Stimulated activated CD4-positive, alpha-beta T cell treated with anti-CD3 and anti-CD28 coated beads, Interleukin-2, amount 100 ng/mL, for 4 hours (primary cell): Measurements from ENCODE around the gene JAK3.
"Not testable (repeated sequence)": the region's sequence is repeated elsewhere in the genome, so short reads cannot be mapped to it uniquely, and the experiment has no call there.

Experiments
- DNase-seq: peaks from one replicate; pipeline ENCODE4 v3.0.0-alpha.2; 2020; ENCODE audit warnings: low read depth

Gene JAK3

GRCh38 chr19:17847538-17848366 lies at the start of gene JAK3:
Gene JAK3 (minus strand): TSS chr19:17847982. CDS start chr19:17844417, 3,565 bp downstream.
- peak; percentile 87 for DNase-seq

DNA sequence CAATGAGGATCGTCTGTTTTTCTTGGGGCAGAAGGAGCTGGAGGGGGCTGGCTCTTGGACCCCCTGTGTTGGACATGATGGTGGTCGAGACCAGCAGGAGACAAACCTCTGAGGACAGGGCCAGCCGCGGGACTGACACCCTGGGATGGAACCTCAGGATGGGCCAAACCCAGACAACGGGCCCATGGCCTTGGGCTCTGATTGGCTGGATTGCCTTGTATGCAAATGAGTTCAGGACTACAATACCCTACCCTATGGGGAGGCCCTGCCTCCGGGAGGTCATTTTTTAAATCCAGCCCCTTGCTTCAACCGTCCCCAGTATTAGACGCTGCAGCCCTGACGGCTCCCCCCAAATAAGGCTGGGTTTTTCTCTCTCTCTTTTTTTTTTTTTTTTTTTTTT lies 46.0 kb upstream of the JAK3 start:
- DNase-seq, result no peak

- DNase-seq, result no peak
These were observed 41.9 kb upstream of the JAK3 start for GRCh38 chr19:17889609-17890214.

DNA sequence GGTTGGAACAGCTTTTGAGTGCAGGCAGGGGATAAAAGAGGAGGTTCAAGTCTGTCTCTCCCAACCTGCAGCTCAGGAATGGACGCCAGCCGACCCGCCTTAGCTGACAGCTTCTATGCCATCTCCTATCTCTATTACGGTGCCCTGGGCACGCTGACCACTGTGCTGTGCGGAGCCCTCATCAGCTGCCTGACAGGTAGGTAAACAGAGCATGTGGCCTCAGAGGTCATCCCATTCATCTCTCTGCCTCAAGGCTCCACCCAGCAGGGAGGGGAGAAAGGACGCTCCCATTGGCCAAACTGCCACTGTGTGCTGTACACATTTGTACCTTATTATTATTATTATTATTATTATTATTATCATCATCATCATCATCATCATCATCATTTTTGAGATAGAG lies 40.5 kb upstream of the JAK3 start:
- no peak for DNase-seq

- DNase-seq, result not testable (repeated sequence)
These were observed 39.4 kb upstream of the JAK3 start for GRCh38 chr19:17887221-17887620.

DNA sequence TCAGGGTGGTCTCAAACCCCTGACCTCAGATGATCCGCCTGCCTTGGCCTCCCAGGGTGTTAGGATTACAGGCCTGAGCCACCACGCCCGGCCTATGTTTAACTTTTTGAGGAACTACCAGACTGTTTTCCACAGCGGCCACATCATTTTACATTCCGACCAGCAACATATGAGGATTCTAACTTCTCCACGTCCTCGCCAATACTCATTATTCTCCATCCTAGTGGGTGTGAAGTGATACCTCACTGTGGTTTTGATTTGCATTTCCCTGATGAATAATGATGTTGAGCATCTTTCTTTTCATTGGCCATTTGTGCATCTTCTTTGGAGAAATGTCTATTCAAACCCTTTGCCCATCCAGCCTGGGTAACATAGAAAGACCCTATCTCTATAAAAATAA lies 38.7 kb upstream of the JAK3 start:
- no peak for DNase-seq

DNA sequence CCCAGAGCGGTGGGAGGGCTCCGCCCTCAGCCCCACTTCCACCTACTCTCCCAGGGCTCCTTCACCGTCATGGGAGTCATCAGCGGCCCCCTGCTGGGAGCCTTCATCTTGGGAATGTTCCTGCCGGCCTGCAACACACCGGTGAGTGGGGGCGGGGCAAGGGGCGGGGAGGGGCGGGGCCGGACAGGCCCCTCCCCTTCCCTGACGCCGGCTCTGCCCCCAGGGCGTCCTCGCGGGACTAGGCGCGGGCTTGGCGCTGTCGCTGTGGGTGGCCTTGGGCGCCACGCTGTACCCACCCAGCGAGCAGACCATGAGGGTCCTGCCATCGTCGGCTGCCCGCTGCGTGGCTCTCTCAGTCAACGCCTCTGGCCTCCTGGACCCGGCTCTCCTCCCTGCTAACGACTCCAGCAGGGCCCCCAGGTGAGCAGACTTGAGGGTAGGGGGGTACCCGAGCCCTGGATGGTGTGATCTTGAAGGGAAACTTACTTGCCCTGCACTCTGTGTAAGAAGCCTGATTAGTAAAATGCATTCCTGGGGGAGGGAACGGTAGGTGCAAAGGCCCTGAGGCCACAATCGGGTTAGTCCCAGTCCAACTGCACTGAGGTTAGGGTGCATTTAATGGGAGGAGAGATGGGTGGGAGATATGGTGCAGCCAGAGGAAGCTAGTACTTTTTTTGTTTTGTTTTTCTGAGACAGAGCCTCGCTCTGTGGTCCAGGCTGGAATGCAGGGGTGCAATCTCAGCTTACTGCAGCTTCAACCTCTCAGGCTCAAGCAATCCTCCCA lies 36.0 kb upstream of the JAK3 start:
- no peak for DNase-seq

GRCh38 chr19:17881701-17882100 lies 33.9 kb upstream of the JAK3 start:
- no peak for DNase-seq

- DNase-seq, result no peak
These were observed 31.7 kb upstream of the JAK3 start for GRCh38 chr19:17879466-17879865.

DNA sequence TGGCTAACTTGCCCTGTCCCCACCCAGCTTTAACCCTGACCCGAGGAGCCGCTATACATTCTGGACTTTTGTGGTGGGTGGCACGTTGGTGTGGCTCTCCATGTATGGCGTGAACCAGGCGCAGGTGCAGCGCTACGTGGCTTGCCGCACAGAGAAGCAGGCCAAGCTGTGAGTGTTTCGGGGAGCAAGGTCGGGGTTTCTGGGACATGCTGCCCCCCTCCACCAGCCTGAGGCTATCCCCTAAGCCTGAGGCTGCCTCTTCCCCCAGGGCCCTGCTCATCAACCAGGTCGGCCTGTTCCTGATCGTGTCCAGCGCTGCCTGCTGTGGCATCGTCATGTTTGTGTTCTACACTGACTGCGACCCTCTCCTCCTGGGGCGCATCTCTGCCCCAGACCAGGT lies 29.9 kb upstream of the JAK3 start:
- DNase-seq, result no peak

DNA sequence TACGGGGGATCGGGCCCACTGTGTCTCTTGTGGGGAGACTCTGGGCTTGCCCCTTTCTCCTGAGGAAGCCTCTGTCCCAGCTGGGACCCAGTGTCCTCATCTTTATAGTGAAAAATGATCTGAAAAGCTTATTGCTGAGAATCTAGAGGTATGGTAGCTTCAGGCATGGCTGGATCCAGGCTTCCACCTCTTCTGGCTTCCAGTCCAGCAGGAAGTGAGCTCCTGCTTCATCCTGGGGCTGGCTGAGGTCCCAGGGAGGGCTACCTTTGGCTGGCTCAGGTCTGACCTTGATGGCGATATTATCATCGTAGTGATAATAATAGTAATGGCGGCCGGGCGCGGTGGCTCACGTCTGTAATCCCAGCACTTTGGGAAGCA lies 27.0 kb upstream of the JAK3 start:
- no peak for DNase-seq

GRCh38 chr19:17873786-17874757 lies 26.3 kb upstream of the JAK3 start:
- DNase-seq, result peak; percentile 61

GRCh38 chr19:17872251-17873001 lies 24.6 kb upstream of the JAK3 start:
- DNase-seq, result no peak

GRCh38 chr19:17871878-17872250 lies 24.1 kb upstream of the JAK3 start, which contains the start of gene SLC5A5:
Gene SLC5A5 (plus strand): TSS chr19:17871945. CDS start chr19:17872320, 375 bp downstream.
- no peak for DNase-seq

DNA sequence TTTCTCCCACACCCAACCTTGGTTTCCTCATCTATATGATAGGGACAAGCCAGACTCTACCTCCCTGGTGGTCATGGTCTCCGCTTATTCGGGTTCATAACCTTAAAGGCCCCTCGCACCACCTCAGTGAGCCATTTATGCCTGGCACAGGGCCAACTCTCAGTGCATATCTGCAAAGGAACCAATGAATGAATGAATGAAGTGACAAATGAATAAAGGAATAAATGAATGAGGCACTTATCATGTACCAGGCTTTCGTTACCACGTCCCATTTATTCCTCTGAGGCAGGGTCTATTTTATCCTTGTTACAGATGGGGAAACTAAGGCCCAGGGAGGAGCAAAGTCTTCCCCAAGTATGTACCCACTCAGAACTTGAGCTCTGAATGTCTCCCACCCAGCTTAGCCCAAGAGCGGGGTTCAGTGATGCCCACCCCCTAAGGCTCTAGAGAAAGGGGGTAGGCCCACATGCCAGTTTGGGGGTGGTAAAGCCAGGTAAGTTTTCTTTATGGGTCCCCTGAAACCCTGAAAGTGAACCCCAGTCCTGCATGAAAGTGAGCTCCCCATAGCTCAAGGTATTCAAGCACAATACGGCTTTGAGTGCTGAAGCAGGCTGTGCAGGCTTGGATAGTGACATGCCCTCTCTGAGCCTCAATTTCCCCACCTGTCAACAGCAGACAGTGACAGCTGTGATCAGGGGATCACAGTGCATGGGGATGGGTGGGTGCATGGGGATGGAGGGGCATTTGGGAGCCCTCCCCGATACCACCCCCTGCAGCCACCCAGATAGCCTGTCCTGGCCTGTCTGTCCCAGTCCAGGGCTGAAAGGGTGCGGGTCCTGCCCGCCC lies 23.5 kb upstream of the JAK3 start:
- no peak for DNase-seq

DNA sequence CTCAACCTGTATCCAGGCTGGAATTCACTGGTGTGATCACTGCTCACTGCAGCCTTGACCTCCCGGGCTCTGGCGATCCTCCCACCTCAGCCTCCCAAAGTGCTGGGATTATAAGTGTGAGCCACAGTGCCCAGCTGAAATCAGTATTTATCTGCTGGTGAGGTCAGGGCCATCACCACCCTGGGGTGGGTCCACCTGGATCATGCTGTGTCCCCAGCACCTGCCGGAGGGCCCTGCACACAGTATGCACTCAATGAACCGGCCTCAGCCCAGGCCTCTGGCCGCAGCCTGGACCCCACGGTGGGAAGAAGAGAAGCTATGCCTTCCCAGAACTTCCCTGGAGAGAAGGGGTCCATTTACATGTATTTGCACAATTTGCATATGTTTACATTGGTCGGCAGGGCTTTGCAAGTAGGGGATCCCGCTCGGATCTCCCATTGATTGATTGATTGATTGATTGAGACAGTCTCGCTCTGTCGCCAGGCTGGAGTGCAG lies 21.4 kb upstream of the JAK3 start:
- no peak for DNase-seq

GRCh38 chr19:17868669-17869068 lies 20.9 kb upstream of the JAK3 start:
- no peak for DNase-seq

DNA sequence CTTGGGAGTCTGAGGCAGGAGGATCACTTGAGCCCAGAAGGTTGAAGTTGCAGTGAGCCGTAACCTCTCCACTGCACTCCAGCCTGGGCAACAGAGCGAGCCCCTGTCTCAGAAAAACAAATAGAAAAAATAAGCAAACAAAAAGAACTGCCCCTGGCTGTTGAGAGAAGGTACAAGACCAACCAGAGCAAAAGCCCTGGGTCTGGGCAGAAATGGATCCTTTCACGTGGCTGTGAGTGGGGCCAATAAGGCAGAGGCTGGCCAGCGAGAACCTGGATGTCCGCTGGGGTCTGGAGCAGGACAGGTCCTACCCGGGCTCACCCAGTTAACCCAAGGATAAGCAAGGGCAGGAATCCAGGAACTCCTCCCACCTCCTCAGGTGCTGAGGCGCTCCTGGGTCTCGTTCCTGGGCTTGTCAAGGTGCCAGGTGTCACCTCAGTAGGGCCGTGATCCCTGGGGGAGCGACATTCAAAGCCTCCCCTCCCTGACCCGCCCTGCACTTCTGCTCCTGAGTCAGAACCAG lies 19.2 kb upstream of the JAK3 start:
- DNase-seq, result no peak

GRCh38 chr19:17866312-17866963 lies 18.7 kb upstream of the JAK3 start:
- DNase-seq, result no peak
